ENCODE results near the gene PDE4A. TPM values are rescaled to one million over a fixed set of nuclear protein-coding genes. Genes with fewer than 3 reads are reported as not detected.

The PDE4A gene
- total and polyA plus RNA-seq, 2 of the 13 experiments (the other 11 are each of a cell fraction or from before 2014, with no cell fraction given), result 1.1 to 4.1 TPM

DNA sequence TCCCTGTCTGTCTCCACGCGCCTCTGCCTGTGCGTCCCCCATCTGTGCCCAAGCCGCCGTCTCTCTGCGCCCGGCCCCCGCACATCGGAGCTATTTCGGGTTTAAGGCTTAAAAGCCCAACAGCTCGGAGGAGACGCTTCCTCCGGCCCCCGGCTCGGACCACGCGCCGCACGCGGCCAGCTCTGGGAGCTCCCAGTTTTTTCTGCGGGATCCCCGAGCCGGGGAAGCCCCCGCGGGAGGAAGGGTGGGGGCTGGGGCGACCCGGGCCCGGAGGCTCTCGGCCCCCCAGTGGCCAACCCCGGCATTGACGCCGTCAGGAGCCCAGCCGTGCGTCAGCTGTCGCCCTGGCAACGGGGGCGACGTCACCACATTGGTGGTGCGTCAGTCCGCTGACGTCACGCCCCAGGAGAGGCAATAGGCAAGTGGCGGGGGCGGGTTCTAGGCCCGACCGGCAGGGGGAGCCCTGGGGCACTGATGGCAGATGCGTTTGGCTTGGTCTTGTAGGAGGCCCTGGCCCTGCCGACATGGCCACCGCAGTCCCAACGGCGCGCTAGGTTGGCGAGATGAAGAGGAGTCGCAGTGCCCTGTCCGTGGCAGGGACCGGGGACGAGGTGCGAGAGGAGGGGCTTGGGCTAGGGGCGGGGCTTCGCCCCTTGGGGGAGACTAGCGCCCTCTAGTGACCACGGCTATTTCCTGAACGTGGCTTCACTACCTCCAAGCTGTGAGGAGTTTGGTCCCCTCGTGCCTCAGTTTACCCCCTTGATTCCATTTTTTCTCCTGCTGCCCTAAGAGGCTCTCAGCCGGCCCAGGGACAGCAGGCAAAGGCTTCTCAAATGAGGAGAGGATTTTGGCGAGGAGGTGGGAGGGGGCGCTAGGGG lies 3.7 kb upstream of the PDE4A start (continued):
- TF ChIP-seq NR2F6 (IDR thresholded peaks at IDR 0.05), result peak; percentile 9; the same call in 1 of the 2 replicates
- TF ChIP-seq NR2F6 (CRISPR knock-in tag; IDR thresholded peaks at IDR 0.05), result peak; percentile 49; the same call in 1 of the 2 replicates
- TF ChIP-seq, protein P1, sequence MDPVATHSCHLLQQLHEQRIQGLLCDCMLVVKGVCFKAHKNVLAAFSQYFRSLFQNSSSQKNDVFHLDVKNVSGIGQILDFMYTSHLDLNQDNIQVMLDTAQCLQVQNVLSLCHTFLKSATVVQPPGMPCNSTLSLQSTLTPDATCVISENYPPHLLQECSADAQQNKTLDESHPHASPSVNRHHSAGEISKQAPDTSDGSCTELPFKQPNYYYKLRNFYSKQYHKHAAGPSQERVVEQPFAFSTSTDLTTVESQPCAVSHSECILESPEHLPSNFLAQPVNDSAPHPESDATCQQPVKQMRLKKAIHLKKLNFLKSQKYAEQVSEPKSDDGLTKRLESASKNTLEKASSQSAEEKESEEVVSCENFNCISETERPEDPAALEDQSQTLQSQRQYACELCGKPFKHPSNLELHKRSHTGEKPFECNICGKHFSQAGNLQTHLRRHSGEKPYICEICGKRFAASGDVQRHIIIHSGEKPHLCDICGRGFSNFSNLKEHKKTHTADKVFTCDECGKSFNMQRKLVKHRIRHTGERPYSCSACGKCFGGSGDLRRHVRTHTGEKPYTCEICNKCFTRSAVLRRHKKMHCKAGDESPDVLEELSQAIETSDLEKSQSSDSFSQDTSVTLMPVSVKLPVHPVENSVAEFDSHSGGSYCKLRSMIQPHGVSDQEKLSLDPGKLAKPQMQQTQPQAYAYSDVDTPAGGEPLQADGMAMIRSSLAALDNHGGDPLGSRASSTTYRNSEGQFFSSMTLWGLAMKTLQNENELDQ (CRISPR knock-in tag; IDR thresholded peaks at IDR 0.05; ENCODE audit: borderline replicate concordance), result no peak
- TF ChIP-seq, protein P2, sequence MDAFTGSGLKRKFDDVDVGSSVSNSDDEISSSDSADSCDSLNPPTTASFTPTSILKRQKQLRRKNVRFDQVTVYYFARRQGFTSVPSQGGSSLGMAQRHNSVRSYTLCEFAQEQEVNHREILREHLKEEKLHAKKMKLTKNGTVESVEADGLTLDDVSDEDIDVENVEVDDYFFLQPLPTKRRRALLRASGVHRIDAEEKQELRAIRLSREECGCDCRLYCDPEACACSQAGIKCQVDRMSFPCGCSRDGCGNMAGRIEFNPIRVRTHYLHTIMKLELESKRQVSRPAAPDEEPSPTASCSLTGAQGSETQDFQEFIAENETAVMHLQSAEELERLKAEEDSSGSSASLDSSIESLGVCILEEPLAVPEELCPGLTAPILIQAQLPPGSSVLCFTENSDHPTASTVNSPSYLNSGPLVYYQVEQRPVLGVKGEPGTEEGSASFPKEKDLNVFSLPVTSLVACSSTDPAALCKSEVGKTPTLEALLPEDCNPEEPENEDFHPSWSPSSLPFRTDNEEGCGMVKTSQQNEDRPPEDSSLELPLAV (CRISPR knock-in tag; conservative IDR thresholded peaks at IDR 0.05; ENCODE audit: low read depth), result no peak
- TF ChIP-seq, protein P3, sequence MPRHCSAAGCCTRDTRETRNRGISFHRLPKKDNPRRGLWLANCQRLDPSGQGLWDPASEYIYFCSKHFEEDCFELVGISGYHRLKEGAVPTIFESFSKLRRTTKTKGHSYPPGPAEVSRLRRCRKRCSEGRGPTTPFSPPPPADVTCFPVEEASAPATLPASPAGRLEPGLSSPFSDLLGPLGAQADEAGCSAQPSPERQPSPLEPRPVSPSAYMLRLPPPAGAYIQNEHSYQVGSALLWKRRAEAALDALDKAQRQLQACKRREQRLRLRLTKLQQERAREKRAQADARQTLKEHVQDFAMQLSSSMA (CRISPR knock-in tag; IDR thresholded peaks at IDR 0.05), result no peak; the same call in 1 of the 2 replicates
- TF ChIP-seq PHF8 (CRISPR knock-in tag; IDR thresholded peaks at IDR 0.05), result peak; percentile 49; the same call in 1 of the 2 replicates
- peak; percentile 98 for TF ChIP-seq HDAC2 (CRISPR knock-in tag; IDR thresholded peaks at IDR 0.05)
- TF ChIP-seq MYC (CRISPR knock-in tag; IDR thresholded peaks at IDR 0.05; ENCODE audit: borderline replicate concordance), result 0 out of 2 replicates have a peak, but pooled peaks have one; percentile 56
- TF ChIP-seq, protein P4, sequence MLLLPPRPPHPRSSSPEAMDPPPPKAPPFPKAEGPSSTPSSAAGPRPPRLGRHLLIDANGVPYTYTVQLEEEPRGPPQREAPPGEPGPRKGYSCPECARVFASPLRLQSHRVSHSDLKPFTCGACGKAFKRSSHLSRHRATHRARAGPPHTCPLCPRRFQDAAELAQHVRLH (CRISPR knock-in tag; IDR thresholded peaks at IDR 0.05; ENCODE audit: borderline replicate concordance, low read depth), result peak; percentile 90; the same call in 1 of the 2 replicates
- no peak for TF ChIP-seq SUZ12 (IDR thresholded peaks at IDR 0.05; ENCODE audit: low read depth, low read length)
- TF ChIP-seq SCMH1 (CRISPR knock-in tag; IDR thresholded peaks at IDR 0.05; ENCODE audit: borderline replicate concordance), result no peak
- no peak for TF ChIP-seq ZNF569 (CRISPR knock-in tag; IDR thresholded peaks at IDR 0.05; ENCODE audit: borderline replicate concordance)
- TF ChIP-seq HNF4G (IDR thresholded peaks at IDR 0.05; ENCODE audit: borderline replicate concordance, low read depth, low read length), result no peak
- TF ChIP-seq HNF4G (CRISPR knock-in tag; IDR thresholded peaks at IDR 0.05; ENCODE audit: borderline replicate concordance, low read depth), result peak; percentile 40
- no peak for TF ChIP-seq MTA3 (CRISPR knock-in tag; IDR thresholded peaks at IDR 0.05)
- peak; percentile 58 for TF ChIP-seq ELF1 (CRISPR knock-in tag; IDR thresholded peaks at IDR 0.05)
- TF ChIP-seq, protein P5, sequence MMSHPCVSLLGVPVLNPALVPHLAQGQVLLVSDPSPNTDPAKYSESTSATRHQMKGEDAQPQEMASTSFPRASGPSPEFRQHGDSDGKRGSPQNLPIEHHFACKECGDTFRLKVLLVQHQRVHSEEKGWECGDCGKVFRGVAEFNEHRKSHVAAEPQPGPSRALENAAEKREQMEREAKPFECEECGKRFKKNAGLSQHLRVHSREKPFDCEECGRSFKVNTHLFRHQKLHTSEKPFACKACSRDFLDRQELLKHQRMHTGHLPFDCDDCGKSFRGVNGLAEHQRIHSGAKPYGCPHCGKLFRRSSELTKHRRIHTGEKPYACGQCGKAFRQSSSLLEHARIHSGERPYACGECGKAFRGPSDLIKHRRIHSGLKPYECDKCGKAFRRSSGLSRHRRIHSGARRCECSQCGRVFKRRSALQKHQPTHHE (CRISPR knock-in tag; IDR thresholded peaks at IDR 0.05; ENCODE audit: borderline replicate concordance), result peak; percentile 95
- no peak for TF ChIP-seq ZNF296 (CRISPR knock-in tag; conservative IDR thresholded peaks at IDR 0.05)
- TF ChIP-seq, protein P6, sequence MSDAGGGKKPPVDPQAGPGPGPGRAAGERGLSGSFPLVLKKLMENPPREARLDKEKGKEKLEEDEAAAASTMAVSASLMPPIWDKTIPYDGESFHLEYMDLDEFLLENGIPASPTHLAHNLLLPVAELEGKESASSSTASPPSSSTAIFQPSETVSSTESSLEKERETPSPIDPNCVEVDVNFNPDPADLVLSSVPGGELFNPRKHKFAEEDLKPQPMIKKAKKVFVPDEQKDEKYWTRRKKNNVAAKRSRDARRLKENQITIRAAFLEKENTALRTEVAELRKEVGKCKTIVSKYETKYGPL (CRISPR knock-in tag; IDR thresholded peaks at IDR 0.05), result 0 out of 2 replicates have a peak, but pooled peaks have one; percentile 42
- TF ChIP-seq, protein P7, sequence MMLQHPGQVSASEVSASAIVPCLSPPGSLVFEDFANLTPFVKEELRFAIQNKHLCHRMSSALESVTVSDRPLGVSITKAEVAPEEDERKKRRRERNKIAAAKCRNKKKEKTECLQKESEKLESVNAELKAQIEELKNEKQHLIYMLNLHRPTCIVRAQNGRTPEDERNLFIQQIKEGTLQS (CRISPR knock-in tag; IDR thresholded peaks at IDR 0.05), result peak; percentile 76; the same call in 1 of the 2 replicates
- TF ChIP-seq RFXAP (CRISPR knock-in tag; IDR thresholded peaks at IDR 0.05; ENCODE audit: borderline replicate concordance), result peak; percentile 76; the same call in 1 of the 2 replicates
- TF ChIP-seq ZNF441 (CRISPR knock-in tag; IDR thresholded peaks at IDR 0.05; ENCODE audit: borderline replicate concordance), result no peak
